Neural cell (in vitro differentiated cells): ENCODE measurements around the gene NTRK1.

ENCODE experiments used
- CTCF ChIP-seq: fragments of 450-650 bp; IDR thresholded peaks from 2 replicates; pipeline ENCODE4 v1.5.1; 2014; ENCODE audit warnings: antibody characterized with exemption, mild to moderate bottlenecking, moderate library complexity; ENCODE audit not compliant: poor library complexity, severe bottlenecking
- EP300 ChIP-seq: fragments of 450-650 bp; conservative IDR thresholded peaks from 2 replicates; pipeline ENCODE4 v1.6.1; 2014; ENCODE audit warnings: antibody characterized with exemption, mild to moderate bottlenecking, moderate library complexity; ENCODE audit not compliant: poor library complexity, severe bottlenecking
- EZH2 ChIP-seq: fragments of 200-600, 300-800 bp; shearing (Covaris generic), sonication (generic); IDR thresholded peaks from 2 replicates; pipeline ENCODE4 v1.6.1; 2014; ENCODE audit warnings: antibody characterized with exemption, low read length, borderline replicate concordance, mild to moderate bottlenecking; ENCODE audit not compliant: insufficient read depth, poor library complexity, severe bottlenecking
- POLR2AphosphoS5 ChIP-seq: IDR thresholded peaks from 2 replicates; pipeline ENCODE4 v1.6.1; 2012
- TAF1 ChIP-seq: IDR thresholded peaks from 2 replicates; pipeline ENCODE4 v1.6.1; 2012; ENCODE audit warnings: low read depth
- TF ChIP-seq, protein P1 (sequence below): IDR thresholded peaks from 2 replicates; pipeline ENCODE4 v1.6.1; 2012; ENCODE audit warnings: borderline replicate concordance

DNA sequence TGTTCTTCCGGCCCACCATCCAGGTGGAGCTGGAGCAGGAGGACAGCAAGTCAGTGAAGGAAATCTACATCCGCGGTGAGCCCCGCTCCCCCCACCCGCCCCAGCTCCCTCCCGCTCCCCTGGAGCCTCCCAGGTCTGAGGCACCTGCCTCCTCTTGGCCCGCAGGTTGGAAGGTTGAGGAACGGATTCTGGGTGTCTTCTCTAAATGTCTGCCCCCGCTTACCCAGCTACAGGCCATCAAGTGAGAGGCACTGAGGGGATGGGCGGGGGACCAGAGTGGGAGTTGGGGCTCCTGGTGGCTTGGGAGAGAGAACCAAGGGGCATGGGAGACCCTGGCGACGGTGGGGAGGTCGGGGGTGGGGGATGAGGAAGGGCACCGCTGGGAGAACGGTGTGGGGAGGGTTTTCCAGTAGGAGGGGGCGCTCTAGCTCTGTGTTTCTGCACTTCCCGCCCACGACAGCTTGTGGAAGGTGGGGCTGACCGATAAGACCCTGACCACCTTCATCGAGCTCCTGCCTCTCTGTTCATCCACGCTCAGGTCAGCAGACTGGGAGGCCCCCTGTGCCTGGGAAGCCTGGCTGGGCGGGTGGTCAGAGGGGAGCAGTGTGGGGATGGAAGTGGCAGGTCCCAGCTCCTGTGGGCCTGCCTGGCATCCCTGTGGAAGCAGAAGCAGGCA is 64.0 kb downstream of the NTRK1 start:
- TF ChIP-seq CTCF (no peak), EP300 (no peak), TAF1 (no peak), POLR2AphosphoS5 (no peak), EZH2 (no peak)
- TF ChIP-seq, protein P1, sequence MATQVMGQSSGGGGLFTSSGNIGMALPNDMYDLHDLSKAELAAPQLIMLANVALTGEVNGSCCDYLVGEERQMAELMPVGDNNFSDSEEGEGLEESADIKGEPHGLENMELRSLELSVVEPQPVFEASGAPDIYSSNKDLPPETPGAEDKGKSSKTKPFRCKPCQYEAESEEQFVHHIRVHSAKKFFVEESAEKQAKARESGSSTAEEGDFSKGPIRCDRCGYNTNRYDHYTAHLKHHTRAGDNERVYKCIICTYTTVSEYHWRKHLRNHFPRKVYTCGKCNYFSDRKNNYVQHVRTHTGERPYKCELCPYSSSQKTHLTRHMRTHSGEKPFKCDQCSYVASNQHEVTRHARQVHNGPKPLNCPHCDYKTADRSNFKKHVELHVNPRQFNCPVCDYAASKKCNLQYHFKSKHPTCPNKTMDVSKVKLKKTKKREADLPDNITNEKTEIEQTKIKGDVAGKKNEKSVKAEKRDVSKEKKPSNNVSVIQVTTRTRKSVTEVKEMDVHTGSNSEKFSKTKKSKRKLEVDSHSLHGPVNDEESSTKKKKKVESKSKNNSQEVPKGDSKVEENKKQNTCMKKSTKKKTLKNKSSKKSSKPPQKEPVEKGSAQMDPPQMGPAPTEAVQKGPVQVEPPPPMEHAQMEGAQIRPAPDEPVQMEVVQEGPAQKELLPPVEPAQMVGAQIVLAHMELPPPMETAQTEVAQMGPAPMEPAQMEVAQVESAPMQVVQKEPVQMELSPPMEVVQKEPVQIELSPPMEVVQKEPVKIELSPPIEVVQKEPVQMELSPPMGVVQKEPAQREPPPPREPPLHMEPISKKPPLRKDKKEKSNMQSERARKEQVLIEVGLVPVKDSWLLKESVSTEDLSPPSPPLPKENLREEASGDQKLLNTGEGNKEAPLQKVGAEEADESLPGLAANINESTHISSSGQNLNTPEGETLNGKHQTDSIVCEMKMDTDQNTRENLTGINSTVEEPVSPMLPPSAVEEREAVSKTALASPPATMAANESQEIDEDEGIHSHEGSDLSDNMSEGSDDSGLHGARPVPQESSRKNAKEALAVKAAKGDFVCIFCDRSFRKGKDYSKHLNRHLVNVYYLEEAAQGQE, result no peak
